Esophagus squamous epithelium (tissue), 5 donors: Measurements from ENCODE around the gene CSNK1E. TPM values are rescaled to one million over a fixed set of nuclear protein-coding genes. Genes with fewer than 3 reads are reported as not detected.

Source experiments
- DNase-seq: peaks from one replicate; lab custom pipeline; 2025; lab: John Stamatoyannopoulos, UW
- H3K27ac ChIP-seq, 4 donors: fragments of 200-600 bp; sonication (generic); one replicate each; pipeline ENCODE4 v1.5.1; 2016 to 2019; ENCODE audit warnings: mild to moderate bottlenecking in 1 of 4
- H3K27me3 ChIP-seq, 4 donors: fragments of 200-600 bp; sonication (generic); 1 replicate in 3 of 4; 2 replicates in 1 of 4; pipeline versions ENCODE4 v1.5.1 to v1.6.0; 2017 to 2021; ENCODE audit warnings: antibody characterized with exemption in 1 of 4
- H3K36me3 ChIP-seq, 3 donors: fragments of 200-600 bp; sonication (generic); one replicate each; pipeline ENCODE4 v1.5.1; 2016 to 2019
- H3K4me1 ChIP-seq, 3 donors: fragments of 200-600 bp; sonication (generic); one replicate each; pipeline ENCODE4 v1.5.1; 2017 to 2019
- H3K4me3 ChIP-seq, 4 donors: fragments of 200-600 bp; sonication (generic); 1 replicate in 3 of 4; 2 replicates in 1 of 4; pipeline ENCODE4 v1.5.1; 2016 to 2019; ENCODE audit warnings: mild to moderate bottlenecking in 2 of 4, moderate library complexity in 1 of 4
- H3K9me3 ChIP-seq, 3 donors: fragments of 200-600 bp; sonication (generic); one replicate each; pipeline ENCODE4 v1.5.1; 2016 to 2019
- POLR2A ChIP-seq, 4 donors: fragments of 450-650 bp; IDR thresholded peaks; one replicate each; pipeline ENCODE4 v1.6.1; 2017; ENCODE audit warnings: antibody characterized with exemption in 4 of 4, mild to moderate bottlenecking in 4 of 4, moderate library complexity in 3 of 4
- WGBS, 2 donors: methylation state at CpG; one replicate each; pipeline ENCODE4 v1.1.5; 2018; 5-methylcytosine and 5-hydroxymethylcytosine counted together
- intact Hi-C: fragments of 100-400 bp; cut with DNase I; formaldehyde crosslinking; loops from one replicate; pipeline ENCODE4 v1.15.0; 2022
- total RNA-seq, 4 donors: library from RNA; depleted of rRNA; stranded (reverse); fragments of >200 nt; gene quantifications; one replicate each; pipeline ENCODE4 v1.1.0, GENCODE V29; 2016
- TF ChIP-seq, protein P1 (sequence below), 6 experiments: fragments of 450-650 bp in 4 of 6; fragments of 200-600 bp in 2 of 6; sonication (generic) in 2 of 6; IDR thresholded peaks; one replicate each; pipeline ENCODE4 v1.5.1; 2016 to 2019; ENCODE audit warnings: antibody characterized with exemption in 6 of 6, mild to moderate bottlenecking in 4 of 6, moderate library complexity in 4 of 6
- donor health status: DM: yes; HTN: yes; CAD: no.

The CSNK1E gene
- total RNA-seq, 4 donors from 2014 or later = 40.8 to 94.4 (median 55.9) TPM

DNA sequence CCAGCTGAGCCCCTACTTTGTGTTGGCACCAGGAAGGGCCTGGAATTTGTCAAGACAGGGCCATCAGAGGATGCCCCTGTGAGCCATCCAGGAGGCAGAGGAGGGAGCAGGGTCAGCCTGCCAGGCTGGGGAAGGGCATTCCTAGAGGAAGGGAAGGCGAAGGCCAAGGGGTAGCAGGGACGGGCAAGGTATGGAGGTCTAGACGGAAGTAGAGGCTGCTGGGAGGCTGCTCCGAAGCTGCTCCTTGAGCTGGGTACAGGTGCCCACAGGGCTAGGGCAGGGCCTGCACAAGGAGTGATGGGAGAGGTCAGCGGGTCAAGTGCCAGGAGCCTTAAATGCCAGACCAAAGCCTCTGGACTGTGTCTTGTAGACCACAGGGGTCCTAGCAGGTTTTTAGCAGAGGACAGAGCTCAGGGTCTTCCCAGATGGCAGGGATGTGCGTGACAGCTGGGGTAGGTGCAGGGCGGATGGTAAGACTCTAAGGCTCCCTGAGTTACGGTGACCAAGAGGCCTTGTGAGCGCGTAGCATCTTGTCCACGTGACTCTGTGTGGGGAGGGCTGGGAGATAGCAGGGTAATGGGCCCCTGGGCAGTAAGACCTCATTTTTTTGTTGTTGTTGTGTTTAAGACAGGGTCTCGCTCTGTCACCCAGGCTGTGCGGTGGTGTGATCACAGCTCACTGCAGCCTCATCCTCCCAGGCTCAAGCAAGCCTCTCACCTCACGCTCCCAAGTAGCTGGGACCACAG is 31.7 kb upstream of the CSNK1E start:
- TF ChIP-seq, protein P1, sequence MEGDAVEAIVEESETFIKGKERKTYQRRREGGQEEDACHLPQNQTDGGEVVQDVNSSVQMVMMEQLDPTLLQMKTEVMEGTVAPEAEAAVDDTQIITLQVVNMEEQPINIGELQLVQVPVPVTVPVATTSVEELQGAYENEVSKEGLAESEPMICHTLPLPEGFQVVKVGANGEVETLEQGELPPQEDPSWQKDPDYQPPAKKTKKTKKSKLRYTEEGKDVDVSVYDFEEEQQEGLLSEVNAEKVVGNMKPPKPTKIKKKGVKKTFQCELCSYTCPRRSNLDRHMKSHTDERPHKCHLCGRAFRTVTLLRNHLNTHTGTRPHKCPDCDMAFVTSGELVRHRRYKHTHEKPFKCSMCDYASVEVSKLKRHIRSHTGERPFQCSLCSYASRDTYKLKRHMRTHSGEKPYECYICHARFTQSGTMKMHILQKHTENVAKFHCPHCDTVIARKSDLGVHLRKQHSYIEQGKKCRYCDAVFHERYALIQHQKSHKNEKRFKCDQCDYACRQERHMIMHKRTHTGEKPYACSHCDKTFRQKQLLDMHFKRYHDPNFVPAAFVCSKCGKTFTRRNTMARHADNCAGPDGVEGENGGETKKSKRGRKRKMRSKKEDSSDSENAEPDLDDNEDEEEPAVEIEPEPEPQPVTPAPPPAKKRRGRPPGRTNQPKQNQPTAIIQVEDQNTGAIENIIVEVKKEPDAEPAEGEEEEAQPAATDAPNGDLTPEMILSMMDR (IDR thresholded peaks at IDR 0.05) = no peak
- no peak for TF ChIP-seq POLR2A (IDR thresholded peaks at IDR 0.05)
- peaks cover 0 to 14% (median 8%) of the 10 kb centered on the region in 3 donors for H3K4me1 ChIP-seq
- no peaks in the 10 kb centered on the region for H3K9me3 ChIP-seq
- H3K4me3 ChIP-seq = no peak overlapping the region
- intact Hi-C loops = no loop called here
- peaks cover 0 to 14% (median 0%) of the 10 kb centered on the region in 4 donors for H3K27me3 ChIP-seq
- H3K36me3 ChIP-seq = no peaks in the 10 kb centered on the region
- DNase-seq = no peak
- WGBS, 2 donors = 73 to 86% methylated on average over 12 to 14 of the region's 14 CpGs
- peak overlapping the region in 3 of 4 donors; percentile 48 to 59 (median 54) for H3K27ac ChIP-seq

DNA sequence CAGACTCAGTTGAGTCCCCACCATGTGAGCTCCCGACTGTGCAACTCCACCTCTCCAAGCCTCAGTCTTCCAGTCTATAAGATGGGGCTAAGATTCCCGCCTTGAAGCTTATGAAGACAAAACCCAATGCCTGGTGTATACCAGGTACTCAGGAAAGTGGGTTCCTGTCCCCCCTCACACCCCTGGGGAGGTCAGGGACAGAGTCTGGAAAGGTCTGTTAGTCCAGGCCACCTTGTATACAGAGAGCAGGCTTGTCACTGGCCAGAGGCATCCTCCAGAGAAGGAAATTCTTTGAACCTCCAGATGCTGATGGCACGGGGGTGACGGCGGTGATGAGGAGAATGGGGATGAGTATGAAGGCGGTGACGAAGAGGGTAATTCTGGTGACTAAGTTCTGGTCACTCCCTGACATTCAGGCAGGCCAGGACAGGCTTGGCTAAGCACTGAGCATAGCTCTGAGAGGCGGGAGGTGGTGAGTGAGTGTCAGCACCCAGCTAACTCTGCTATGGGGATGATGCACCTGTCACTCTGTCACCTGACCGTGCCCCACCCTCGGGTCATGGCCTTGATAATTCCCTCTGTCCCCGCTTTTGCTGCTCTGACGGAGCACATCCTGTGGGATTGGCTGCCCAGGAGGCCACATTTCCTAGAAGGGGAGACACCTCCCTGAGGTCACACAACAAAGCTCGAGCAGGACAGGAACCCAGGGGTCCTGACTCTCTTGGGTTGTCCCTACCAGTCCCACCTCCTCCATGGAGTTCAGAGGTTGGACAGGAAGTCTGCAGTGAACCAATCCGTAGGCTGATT is 30.9 kb upstream of the CSNK1E start:
- H3K27me3 ChIP-seq = peaks cover 0 to 14% (median 0%) of the 10 kb centered on the region in 4 donors
- DNase-seq = no peak
- WGBS, 2 donors = 47 to 49% methylated on average over 6 to 8 of the region's 14 CpGs
- H3K36me3 ChIP-seq = no peaks in the 10 kb centered on the region
- no peak for TF ChIP-seq POLR2A (IDR thresholded peaks at IDR 0.05)
- TF ChIP-seq, protein P1 (IDR thresholded peaks at IDR 0.05) = no peak
- intact Hi-C loops = no loop called here
- H3K4me3 ChIP-seq = no peak overlapping the region
- H3K27ac ChIP-seq = peak overlapping the region in 3 of 4 donors; percentile 48 to 59 (median 54)
- H3K9me3 ChIP-seq = no peaks in the 10 kb centered on the region
- peaks cover 0 to 11% (median 4%) of the 10 kb centered on the region in 3 donors for H3K4me1 ChIP-seq

DNA sequence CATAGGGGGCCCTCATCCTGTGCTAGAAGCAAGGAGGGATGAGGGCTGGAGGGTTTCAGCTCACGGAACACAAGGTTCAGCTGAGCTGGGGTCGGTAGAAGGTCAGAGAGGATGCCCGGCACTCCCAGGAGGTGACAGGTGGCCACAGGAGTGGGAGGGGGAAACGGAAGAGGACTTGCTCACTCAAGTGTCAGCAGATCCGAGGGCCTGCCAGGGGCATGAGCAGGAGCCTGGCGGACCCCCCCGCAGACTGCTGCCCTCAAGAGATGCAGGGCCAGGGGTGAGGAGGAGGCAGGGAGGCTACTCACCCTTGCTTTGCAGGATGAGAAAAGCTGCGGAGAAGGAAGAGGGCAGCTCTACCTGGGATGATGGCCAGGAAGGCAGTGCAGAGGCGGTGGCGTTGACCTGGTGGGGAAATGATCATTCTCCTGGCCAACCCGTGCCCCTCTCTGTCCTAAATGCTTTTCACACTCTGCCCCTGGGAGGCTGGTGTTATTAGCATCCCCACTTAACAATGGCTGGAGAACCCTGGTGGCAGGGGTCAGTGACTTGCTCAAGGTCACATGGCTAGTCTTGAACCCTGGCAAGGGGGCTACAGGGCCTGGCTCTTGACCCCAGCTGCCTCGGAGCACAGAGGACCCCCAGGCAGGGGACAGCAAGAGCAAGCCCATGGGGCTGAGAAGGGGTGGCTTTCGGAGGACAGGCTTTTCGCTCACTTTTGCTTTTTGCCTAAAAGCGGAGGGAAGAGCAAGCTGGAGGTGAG is 30.1 kb upstream of the CSNK1E start:
- no peak for TF ChIP-seq POLR2A (IDR thresholded peaks at IDR 0.05)
- TF ChIP-seq, protein P1 (IDR thresholded peaks at IDR 0.05) = no peak
- H3K4me3 ChIP-seq = no peak overlapping the region
- WGBS, 2 donors = 51 to 57% methylated on average over 7 to 10 of the region's 15 CpGs
- no peaks in the 10 kb centered on the region for H3K36me3 ChIP-seq
- intact Hi-C loops = no loop called here
- peaks cover 0 to 14% (median 0%) of the 10 kb centered on the region in 4 donors for H3K27me3 ChIP-seq
- no peaks in the 10 kb centered on the region for H3K9me3 ChIP-seq
- no peak overlapping the region for H3K27ac ChIP-seq
- no peak for DNase-seq
- H3K4me1 ChIP-seq = peaks cover 0 to 6% (median 0%) of the 10 kb centered on the region in 3 donors

DNA sequence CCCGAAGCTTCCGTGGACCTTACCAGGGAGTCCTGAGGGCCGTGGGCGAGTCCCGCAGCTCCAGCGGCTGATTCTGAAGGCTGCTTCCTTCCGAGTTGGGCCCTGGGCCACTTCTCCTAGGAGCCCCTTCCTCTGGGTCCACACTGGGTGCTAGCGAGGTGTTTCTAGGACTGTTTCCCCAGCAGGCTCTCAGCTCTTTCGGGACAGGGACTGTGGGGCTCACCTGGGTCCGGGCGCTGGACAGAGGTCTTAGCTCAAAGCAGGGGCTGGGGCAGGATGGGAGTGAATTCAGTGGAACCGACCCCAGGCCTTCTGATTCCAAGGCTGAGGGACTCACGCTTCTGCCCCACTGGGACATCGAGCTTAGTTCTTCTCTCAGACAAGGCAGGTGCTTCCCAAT is 29.3 kb upstream of the CSNK1E start:
- intact Hi-C loops = no loop called here
- Histone ChIP-seq H3K36me3 (no peaks in the 10 kb centered on the region), H3K27me3 (peaks cover 0 to 14% (median 0%) of the 10 kb centered on the region in 4 donors), H3K4me1 (peaks cover 0 to 6% (median 0%) of the 10 kb centered on the region in 3 donors), H3K4me3 (no peak overlapping the region), H3K9me3 (no peaks in the 10 kb centered on the region), H3K27ac (no peak overlapping the region)
- WGBS, 2 donors = 67 to 73% methylated on average over 5 to 8 of the region's 14 CpGs
- DNase-seq = no peak
- TF ChIP-seq, protein P1 (IDR thresholded peaks at IDR 0.05) = no peak
- TF ChIP-seq POLR2A (IDR thresholded peaks at IDR 0.05) = no peak
